A549 treated with AZD9567 at 1 μM for 4 hours (cell line): ENCODE results near the gene SERP2. TPM values are rescaled to one million over a fixed set of nuclear protein-coding genes. Genes with fewer than 3 reads are reported as not detected.

Source experiments
- total RNA-seq: library from RNA; stranded (reverse); fragments of 200-300 nt; extraction: Qiagen RNA extraction; gene quantifications from 5 replicates; pipeline ENCODE4 v1.2.3, GENCODE V29; 2022; ENCODE audit not compliant: insufficient read depth

The SERP2 gene
- not detected in 5 replicates for total RNA-seq

GRCh38 chr13:44373601-44374347 lies at the start of gene SERP2:
Gene SERP2, plus strand, starts transcription at chr13:44373824. Its CDS starts 202 bp downstream, at chr13:44374026.

Other genes with a start within 250 kb of the SERP2 start
- gene TSC22D1, start 202.5 kb downstream of the SERP2 start, total RNA-seq: 51.6 to 59.7 TPM (median 56.7 TPM) in 5 replicates